K562 (cell line): ENCODE results near the gene MEIOB. TPM values are rescaled to one million over a fixed set of nuclear protein-coding genes. Genes with fewer than 3 reads are reported as not detected.

Source experiments
- ATAC-seq: fragments of 200-7000 bp; cut with Tn5 transposase; 3 replicates; pipeline ENCODE4 v1.9.1; 2020; ENCODE audit warnings: moderate library complexity
- BruUV-seq: library from RNA; stranded (reverse); fragments of 400-500 nt; replicated peaks from 2 replicates; lab custom pipeline; 2021; lab: Mats Ljungman, UMichigan
- CTCF ChIA-PET: fragments of 300-600 bp; formaldehyde crosslinking; extraction: SDS; loops from one replicate; lab custom pipeline; 2021; ENCODE audit warnings: low intra/inter-chr PET ratio; lab: Yijun Ruan, JAX
- POLR2A ChIA-PET: fragments of 300-600, 350-650 bp; sonication (Branson Sonifier 250); formaldehyde crosslinking; extraction: SDS; loops from one replicate; lab custom pipeline; 2021; ENCODE audit warnings: antibody characterized with exemption, inconsistent platforms; lab: Yijun Ruan, JAX
- DNase-seq, 4 experiments: peaks; one replicate each; pipeline versions ENCODE4 v3.0.0 to v3.0.0-alpha.2; 2011 to 2018; ENCODE audit warnings: low spot score in 3 of 4, mixed read lengths in 3 of 4; ENCODE audit errors: extremely low read depth in 1 of 4
- FAIRE-seq: peaks from 2 replicates; lab custom pipeline; 2011; peaks lifted over from hg19 to GRCh38; lab: Jason Lieb, UNC
- H2AFZ ChIP-seq: 2 replicates; pipeline ENCODE4 v1.6.0; 2011; ENCODE audit warnings: low read depth, low read length, control low read depth, inconsistent platforms
- H3K27ac ChIP-seq: fragments of 200-600 bp; 3 replicates; pipeline ENCODE4 v1.8.0; 2011; ENCODE audit warnings: low read depth, mild to moderate bottlenecking, control low read depth, inconsistent platforms, low read length, moderate library complexity, mixed read lengths; ENCODE audit errors: extremely low read depth
- H3K27me3 ChIP-seq, 2 experiments: fragments of 300-600 bp in 1 of 2; 2 replicates in 1 of 2; 3 replicates in 1 of 2; pipeline versions ENCODE4 v1.6.0 to v1.8.0; 2011; ENCODE audit warnings: inconsistent platforms in 2 of 2, low read length in 2 of 2, mild to moderate bottlenecking in 1 of 2, mixed read lengths in 1 of 2, moderate library complexity in 1 of 2; ENCODE audit not compliant: control insufficient read depth in 2 of 2, insufficient read depth in 2 of 2
- H3K36me3 ChIP-seq: fragments of 300-600 bp; 3 replicates; pipeline ENCODE4 v1.8.0; 2011; ENCODE audit warnings: mild to moderate bottlenecking, low read length, inconsistent platforms; ENCODE audit not compliant: control insufficient read depth, insufficient read depth
- H3K4me1 ChIP-seq, 2 experiments: fragments of 200-600 bp in 1 of 2; replicated peaks in 1 of 2; 2 replicates in 1 of 2; 3 replicates in 1 of 2; pipeline versions ENCODE4 v1.5.1 to v1.8.0; 2011; ENCODE audit warnings: inconsistent platforms in 2 of 2, low read length in 2 of 2, mild to moderate bottlenecking in 1 of 2, mixed read lengths in 1 of 2, moderate library complexity in 1 of 2; ENCODE audit not compliant: control insufficient read depth in 2 of 2, insufficient read depth in 2 of 2
- H3K4me2 ChIP-seq: 2 replicates; pipeline ENCODE4 v1.6.1; 2011; ENCODE audit warnings: low read length, control low read depth, inconsistent platforms, mixed read lengths; ENCODE audit not compliant: insufficient read depth
- H3K4me3 ChIP-seq: fragments of 200-600 bp; sonication (generic), shearing (Covaris generic); 2 replicates; pipeline ENCODE4 v1.5.1; 2016; ENCODE audit warnings: control low read depth, inconsistent platforms
- H3K79me2 ChIP-seq: fragments of 200-600 bp; 3 replicates; pipeline ENCODE4 v1.8.0; 2011; ENCODE audit warnings: low read length, inconsistent platforms; ENCODE audit not compliant: control insufficient read depth, insufficient read depth
- H3K9ac ChIP-seq, 2 experiments: 2 replicates each; pipeline versions ENCODE4 v1.6.0 to v1.6.1; 2011; ENCODE audit warnings: low read depth in 2 of 2, low read length in 2 of 2, control low read depth in 1 of 2, inconsistent platforms in 1 of 2, mild to moderate bottlenecking in 1 of 2, mixed read lengths in 1 of 2; ENCODE audit not compliant: insufficient read depth in 1 of 2
- H3K9me1 ChIP-seq: one replicate; pipeline ENCODE4 v1.6.0; 2011; ENCODE audit warnings: inconsistent platforms, mild to moderate bottlenecking, low read length, moderate library complexity; ENCODE audit not compliant: control insufficient read depth, insufficient read depth
- H3K9me3 ChIP-seq: replicated peaks from 2 replicates; pipeline ENCODE4 v1.5.1; 2011; ENCODE audit warnings: low read depth, low read length, inconsistent platforms; ENCODE audit not compliant: control insufficient read depth, insufficient read depth
- H4K20me1 ChIP-seq: replicated peaks from 2 replicates; pipeline ENCODE4 v1.6.1; 2011; ENCODE audit warnings: low read length, inconsistent platforms, mixed read lengths; ENCODE audit not compliant: control insufficient read depth, insufficient read depth
- ARID3A ChIP-seq: IDR thresholded peaks from 2 replicates; pipeline ENCODE4 v1.6.1; 2012; ENCODE audit warnings: low read depth, low read length, improper control_type of control experiment, borderline replicate concordance
- CTCF ChIP-seq, 3 experiments: IDR thresholded peaks in 2 of 3; conservative IDR thresholded peaks in 1 of 3; 2 replicates each; pipeline ENCODE4 v1.5.1; 2011 to 2012; ENCODE audit warnings: low read length in 3 of 3, mild to moderate bottlenecking in 3 of 3, control low read depth in 2 of 3, improper control_type of control experiment in 1 of 3, inconsistent platforms in 1 of 3, low read depth in 1 of 3, mixed read lengths in 1 of 3, moderate library complexity in 1 of 3; ENCODE audit not compliant: insufficient read depth in 2 of 3
- ELF1 ChIP-seq: fragments of 200-800 bp; sonication (Bioruptor generic); IDR thresholded peaks from 2 replicates; pipeline ENCODE4 v1.6.1; 2016; ENCODE audit warnings: missing genetic modification characterization, missing compliant biosample characterization
- FOXJ2 ChIP-seq: fragments of 200-800 bp; sonication (Bioruptor generic); IDR thresholded peaks from 2 replicates; pipeline ENCODE4 v1.6.1; 2016; ENCODE audit warnings: missing genetic modification characterization, missing compliant biosample characterization
- GABPB2 ChIP-seq: fragments of 250-450 bp; sonication (Bioruptor Pico); conservative IDR thresholded peaks from 2 replicates; pipeline ENCODE4 v1.5.1; 2021; ENCODE audit warnings: mild to moderate bottlenecking
- MNT ChIP-seq, 2 experiments: fragments of 450-650 bp; conservative IDR thresholded peaks; 2 replicates each; pipeline ENCODE4 v1.6.1; 2017; ENCODE audit warnings: mild to moderate bottlenecking in 2 of 2, moderate library complexity in 2 of 2
- NFRKB ChIP-seq: fragments of 450-650 bp; IDR thresholded peaks from 2 replicates; pipeline ENCODE4 v1.6.1; 2016; ENCODE audit warnings: low read depth
- POLR2AphosphoS2 ChIP-seq: IDR thresholded peaks from 2 replicates; pipeline ENCODE4 v1.6.1; 2012; ENCODE audit warnings: low read length, improper control_type of control experiment
- RAD51 ChIP-seq: fragments of 450-650 bp; IDR thresholded peaks from 2 replicates; pipeline ENCODE4 v1.7.1; 2016; ENCODE audit warnings: low read depth, mild to moderate bottlenecking, borderline replicate concordance
- SPI1 ChIP-seq: IDR thresholded peaks from 2 replicates; pipeline ENCODE4 v1.6.1; 2011; ENCODE audit warnings: low read depth, low read length, control low read depth, borderline replicate concordance
- TGIF2 ChIP-seq: sonication (generic); formaldehyde crosslinking; IDR thresholded peaks from 2 replicates; pipeline ENCODE4 v1.8.1; 2022; ENCODE audit warnings: mild to moderate bottlenecking, missing genetic modification reagents, moderate library complexity
- XRCC4 ChIP-seq: IDR thresholded peaks from one replicate; pipeline ENCODE4 v1.6.1; 2011; ENCODE audit not compliant: insufficient read depth, insufficient read length; ENCODE audit errors: extremely low read depth
- XRCC5 ChIP-seq: fragments of 200-400 bp; formaldehyde crosslinking; IDR thresholded peaks from 2 replicates; pipeline ENCODE4 v1.6.1; 2017; ENCODE audit warnings: low read depth, mild to moderate bottlenecking, low read length
- ZNF551 ChIP-seq: fragments of 250-450 bp; sonication (Bioruptor Pico); IDR thresholded peaks from 2 replicates; pipeline ENCODE4 v1.5.0; 2021; ENCODE audit warnings: mild to moderate bottlenecking, moderate library complexity
- WGBS: fragments of 100-300 bp; shearing (Covaris generic); methylation state at CpG from one replicate; pipeline ENCODE4 v1.1.6; 2016; ENCODE audit warnings: low coverage, mixed read lengths; ENCODE audit not compliant: insufficient coverage; ENCODE audit errors: missing lambda C conversion rate; 5-methylcytosine and 5-hydroxymethylcytosine counted together
- in situ Hi-C: fragments of 300-500 bp; cut with MboI; formaldehyde crosslinking; loops from 4 replicates; pipeline ENCODE4 v1.15.0; 2018; ENCODE audit warnings: inconsistent platforms, mixed read lengths
- intact Hi-C: fragments of 100-400 bp; cut with micrococcal nuclease; formaldehyde crosslinking; loops from 2 replicates; pipeline ENCODE4 v1.14.2; 2022
- polyA plus RNA-seq, 8 experiments: library from polyadenylated mRNA; depleted of rRNA in 4 of 8; stranded (reverse) in 5 of 8; unstranded in 3 of 8; fragments of >200 nt; fragmentation: Nextera tagmentation in 2 of 8; fragmentation: Illumina TruSeq in 1 of 8; extraction: Ambion mirVana in 2 of 8; extraction: Trizol in 1 of 8; gene quantifications; 2 replicates each; pipeline versions ENCODE4 v1.2.1 to v1.2.3, GENCODE V29; 2011 to 2014; ENCODE audit warnings: inconsistent platforms in 1 of 8, missing spikeins in 1 of 8
- total RNA-seq, 7 experiments: library from RNA; depleted of rRNA in 6 of 7; stranded (reverse); fragments of >200 nt in 6 of 7; fragmentation: Illumina TruSeq in 2 of 7; extraction: Trizol in 2 of 7; gene quantifications; 2 replicates each; pipeline versions ENCODE4 v1.2.1 to v1.2.3, GENCODE V29; 2011 to 2021; ENCODE audit warnings: low replicate concordance in 1 of 7
- TF ChIP-seq, protein P1 (sequence below), 2 experiments: IDR thresholded peaks; 2 replicates each; pipeline ENCODE4 v1.6.1; 2011; ENCODE audit warnings: borderline replicate concordance in 1 of 2, control low read depth in 1 of 2, low read depth in 1 of 2, low read length in 1 of 2, mild to moderate bottlenecking in 1 of 2, mixed read lengths in 1 of 2, moderate library complexity in 1 of 2; ENCODE audit not compliant: insufficient read depth in 1 of 2, insufficient read length in 1 of 2, poor library complexity in 1 of 2, severe bottlenecking in 1 of 2; ENCODE audit errors: extremely low read depth in 1 of 2

The MEIOB gene
- total and polyA plus RNA-seq, 9 of the 15 experiments (the other 6 are each of a cell fraction or from before 2014, with no cell fraction given), result 25.4 to 203 (median 97.6) TPM

DNA sequence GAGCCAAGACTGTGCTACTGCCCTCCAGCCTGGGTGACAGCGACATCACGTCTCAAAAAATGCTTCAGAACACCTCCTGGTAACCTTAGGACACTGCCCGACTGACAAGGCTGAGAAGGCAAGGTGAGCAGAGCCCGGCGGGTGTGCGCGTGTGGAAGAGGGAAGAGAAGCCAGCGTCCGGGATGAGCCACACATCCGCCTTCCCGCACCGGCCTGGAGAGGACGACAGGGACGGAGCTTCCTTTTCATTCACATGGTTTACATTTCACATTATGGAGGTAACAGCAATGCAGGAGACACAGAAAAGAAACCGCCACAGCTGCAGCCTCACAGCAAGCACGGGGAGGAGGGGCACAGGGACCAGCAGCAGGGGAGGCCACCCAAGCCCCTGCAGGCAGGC, 61.9 kb downstream of the MEIOB start (continued):
- TF ChIP-seq ARID3A (no peak), TGIF2 (CRISPR knock-in tag) (no peak), ZNF551 (CRISPR knock-in tag) (no peak), ELF1 (tag) (no peak), RAD51 (no peak), SPI1 (no peak), NFRKB (no peak), XRCC5 (no peak), POLR2AphosphoS2 (no peak), FOXJ2 (no peak), XRCC4 (no peak)
- TF ChIP-seq, all 486 proteins: peak for 0

DNA sequence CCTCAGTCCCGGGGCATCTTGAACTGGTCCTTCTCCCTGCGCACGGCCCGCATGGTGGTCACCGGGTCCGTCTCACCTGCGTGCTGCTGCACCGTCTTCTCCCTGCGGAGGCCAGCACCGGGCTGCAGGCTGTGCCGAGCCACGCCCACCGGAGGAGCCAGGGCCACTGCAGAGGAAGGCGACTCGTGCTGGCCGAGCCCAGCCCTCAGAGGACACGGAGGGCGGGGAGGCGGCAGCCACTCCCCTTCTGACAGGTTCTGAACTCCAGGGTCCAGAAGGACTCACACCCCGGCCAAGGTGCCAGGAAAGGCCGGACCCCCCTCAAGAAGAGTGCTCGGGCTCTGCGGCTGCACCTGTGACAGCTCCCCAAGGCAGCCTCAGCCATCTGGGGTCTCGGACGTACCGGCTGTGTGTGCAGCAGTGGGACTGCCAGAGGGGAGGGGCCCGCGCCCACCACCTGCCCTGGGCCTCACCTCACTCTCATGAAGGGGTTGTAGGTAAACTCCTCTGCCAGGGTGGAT, 62.6 kb downstream of the MEIOB start:
- ChIA-PET CTCF (no interaction called here), POLR2A (no interaction called here)
- Histone ChIP-seq H4K20me1 (no peaks in the 10 kb centered on the region; the same call in 1 of the 2 replicates), H3K9me1 (no peaks in the 10 kb centered on the region), H3K4me2 (no peak overlapping the region), H2AFZ (no peak overlapping the region), H3K27ac (no peak overlapping the region), H3K79me2 (no peaks in the 10 kb centered on the region), H3K4me1 (peaks cover 0 to 20% of the 10 kb centered on the region in 2 experiments; a peak in 3 of 5 replicates), H3K36me3 (peaks cover 3% of the 10 kb centered on the region; the same call in 1 of the 3 replicates), H3K4me3 (no peak overlapping the region), H3K27me3 (no peaks in the 10 kb centered on the region), H3K9me3 (no peaks in the 10 kb centered on the region), H3K9ac (0 out of 4 replicates have a peak overlapping the region, but pooled peaks of 1 of the 2 experiments have one; percentile 17)
- WGBS, result 53% methylated on average over 15 of the region's 28 CpGs
- peak; percentile 40 to 71 (median 56) for DNase-seq
- no peak for FAIRE-seq
- intact Hi-C loops (no loop called here), in situ Hi-C loops (no loop called here)
- BruUV-seq, result no TSS peak
- peak; percentile 95 for ATAC-seq
- TF ChIP-seq MNT (conservative IDR thresholded peaks at IDR 0.05) (0 out of 4 replicates have a peak, but pooled peaks of 1 of the 2 experiments have one; percentile 31), CTCF (IDR thresholded peaks at IDR 0.05 in 2 of 3, conservative IDR thresholded peaks at IDR 0.05 in 1 of 3; ENCODE audit: insufficient read depth in 2 of 3, low read depth in 1 of 3, low read length in 3 of 3) (peak in 2 of 3 experiments; percentile 21 to 39; a peak in 3 of 6 replicates), GABPB2 (no peak)
- TF ChIP-seq, protein P1, sequence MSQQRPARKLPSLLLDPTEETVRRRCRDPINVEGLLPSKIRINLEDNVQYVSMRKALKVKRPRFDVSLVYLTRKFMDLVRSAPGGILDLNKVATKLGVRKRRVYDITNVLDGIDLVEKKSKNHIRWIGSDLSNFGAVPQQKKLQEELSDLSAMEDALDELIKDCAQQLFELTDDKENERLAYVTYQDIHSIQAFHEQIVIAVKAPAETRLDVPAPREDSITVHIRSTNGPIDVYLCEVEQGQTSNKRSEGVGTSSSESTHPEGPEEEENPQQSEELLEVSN (IDR thresholded peaks at IDR 0.05; ENCODE audit: borderline replicate concordance in 1 of 2, extremely low read depth in 1 of 2, insufficient read depth in 1 of 2, insufficient read length in 1 of 2, low read depth in 1 of 2, low read length in 1 of 2, poor library complexity in 1 of 2, severe bottlenecking in 1 of 2), result peak in 1 of 2 experiments; percentile 17
